Measurements from ENCODE around the gene ZNF608.

ZNF608 gene

GRCh38 chr5:124719113-124719967 is 27.1 kb downstream of the ZNF608 start:
- DNase-seq (ENCODE audit: low read depth): no peak

GRCh38 chr5:124718380-124718789 is 28.1 kb downstream of the ZNF608 start:
- no peak for DNase-seq (ENCODE audit: low read depth)

GRCh38 chr5:124716169-124716568 is 30.3 kb downstream of the ZNF608 start:
- no peak for DNase-seq (ENCODE audit: low read depth)

GRCh38 chr5:124714910-124715309 is 31.5 kb downstream of the ZNF608 start:
- no peak for DNase-seq (ENCODE audit: low read depth)

GRCh38 chr5:124713595-124713994 is 32.8 kb downstream of the ZNF608 start:
- DNase-seq (ENCODE audit: low read depth): no peak

- DNase-seq (ENCODE audit: low read depth): no peak
These were observed 33.6 kb downstream of the ZNF608 start for GRCh38 chr5:124712731-124713305.

GRCh38 chr5:124708086-124708485 is 38.4 kb downstream of the ZNF608 start:
- no peak for DNase-seq (ENCODE audit: low read depth)

GRCh38 chr5:124707520-124707919 is 38.9 kb downstream of the ZNF608 start:
- no peak for DNase-seq (ENCODE audit: low read depth)

GRCh38 chr5:124706729-124707361 is 39.6 kb downstream of the ZNF608 start:
- DNase-seq (ENCODE audit: low read depth): no peak

GRCh38 chr5:124706051-124706450 is 40.4 kb downstream of the ZNF608 start:
- no peak for DNase-seq (ENCODE audit: low read depth)

GRCh38 chr5:124705577-124705976 is 40.9 kb downstream of the ZNF608 start:
- DNase-seq (ENCODE audit: low read depth): no peak

GRCh38 chr5:124704594-124705284 is 41.7 kb downstream of the ZNF608 start:
- DNase-seq (ENCODE audit: low read depth): no peak

- DNase-seq (ENCODE audit: low read depth): no peak
These were observed 42.4 kb downstream of the ZNF608 start for GRCh38 chr5:124703995-124704394.

GRCh38 chr5:124702525-124702924 is 43.9 kb downstream of the ZNF608 start:
- no peak for DNase-seq (ENCODE audit: low read depth)

GRCh38 chr5:124701873-124702425 is 44.5 kb downstream of the ZNF608 start:
- DNase-seq (ENCODE audit: low read depth): no peak

- DNase-seq (ENCODE audit: low read depth): no peak
These were observed 45.4 kb downstream of the ZNF608 start for GRCh38 chr5:124701016-124701415.

- no peak for DNase-seq (ENCODE audit: low read depth)
These were observed 46.1 kb downstream of the ZNF608 start for GRCh38 chr5:124700333-124700732.

- no peak for DNase-seq (ENCODE audit: low read depth)
These were observed 47.7 kb downstream of the ZNF608 start for GRCh38 chr5:124698770-124699169.

GRCh38 chr5:124697933-124698591 is 48.4 kb downstream of the ZNF608 start:
- no peak for DNase-seq (ENCODE audit: low read depth)

GRCh38 chr5:124697501-124697900 is 48.9 kb downstream of the ZNF608 start:
- DNase-seq (ENCODE audit: low read depth): no peak

GRCh38 chr5:124696898-124697297 is 49.5 kb downstream of the ZNF608 start:
- DNase-seq (ENCODE audit: low read depth): no peak
